Measurements from ENCODE around the gene CA9. TPM values are rescaled to one million over a fixed set of nuclear protein-coding genes. Genes with fewer than 3 reads are reported as not detected.
A peak's percentile ranks its signal among the peaks of the same experiment; 100 is the strongest.

Gene CA9
- total RNA-seq, 1 experiment from 2014 or later = 1.0 TPM

GRCh38 chr9:35646533-35647265 lies 27.0 kb upstream of the CA9 start (continued):
- TF ChIP-seq ARID4B (CRISPR knock-in tag; IDR thresholded peaks at IDR 0.05; ENCODE audit: borderline replicate concordance) (no peak), IRF2 (CRISPR knock-in tag; IDR thresholded peaks at IDR 0.05; ENCODE audit: borderline replicate concordance, low read depth) (no peak), FOXP4 (CRISPR knock-in tag; IDR thresholded peaks at IDR 0.05) (0 out of 2 replicates have a peak, but pooled peaks have one; percentile 52), ZNF263 (CRISPR knock-in tag; IDR thresholded peaks at IDR 0.05; ENCODE audit: low read depth) (no peak), CREB1 (CRISPR knock-in tag; IDR thresholded peaks at IDR 0.05) (0 out of 2 replicates have a peak, but pooled peaks have one; percentile 27), ZNF219 (CRISPR knock-in tag; IDR thresholded peaks at IDR 0.05; ENCODE audit: borderline replicate concordance) (no peak), AFF4 (CRISPR knock-in tag; IDR thresholded peaks at IDR 0.05; ENCODE audit: borderline replicate concordance) (no peak), CDX4 (CRISPR knock-in tag; IDR thresholded peaks at IDR 0.05; ENCODE audit: borderline replicate concordance) (no peak), AR (CRISPR knock-in tag; IDR thresholded peaks at IDR 0.05) (no peak), KAT7 (CRISPR knock-in tag; IDR thresholded peaks at IDR 0.05; ENCODE audit: borderline replicate concordance) (no peak), NR2C2 (CRISPR knock-in tag; IDR thresholded peaks at IDR 0.05) (no peak), SP1 (CRISPR knock-in tag; conservative IDR thresholded peaks at IDR 0.05) (peak; percentile 57), RELA (CRISPR knock-in tag; IDR thresholded peaks at IDR 0.05; ENCODE audit: borderline replicate concordance) (no peak), ATF2 (CRISPR knock-in tag; IDR thresholded peaks at IDR 0.05; ENCODE audit: borderline replicate concordance, low read depth) (no peak), ZNF425 (CRISPR knock-in tag; conservative IDR thresholded peaks at IDR 0.05) (no peak), HMGA2 (CRISPR knock-in tag; IDR thresholded peaks at IDR 0.05) (no peak)

All from WTC11 (cell line).